SU-DHL-6 (cell line): ENCODE results near the gene SIGLEC6.

Experiments
- EZH2phosphoT487 ChIP-seq: fragments of 200-600 bp; sonication (generic), shearing (Covaris generic); conservative IDR thresholded peaks from 2 replicates; pipeline ENCODE4 v1.6.1; 2018; ENCODE audit warnings: mild to moderate bottlenecking, antibody characterized with exemption, low read length, moderate library complexity, mixed read lengths
- TF ChIP-seq, protein P1 (sequence below): fragments of 200-600 bp; sonication (generic); IDR thresholded peaks from one replicate; pipeline ENCODE4 v1.5.1; 2017; ENCODE audit warnings: antibody characterized with exemption, mild to moderate bottlenecking, low read length, moderate library complexity; ENCODE audit not compliant: insufficient read depth, poor library complexity, severe bottlenecking

DNA sequence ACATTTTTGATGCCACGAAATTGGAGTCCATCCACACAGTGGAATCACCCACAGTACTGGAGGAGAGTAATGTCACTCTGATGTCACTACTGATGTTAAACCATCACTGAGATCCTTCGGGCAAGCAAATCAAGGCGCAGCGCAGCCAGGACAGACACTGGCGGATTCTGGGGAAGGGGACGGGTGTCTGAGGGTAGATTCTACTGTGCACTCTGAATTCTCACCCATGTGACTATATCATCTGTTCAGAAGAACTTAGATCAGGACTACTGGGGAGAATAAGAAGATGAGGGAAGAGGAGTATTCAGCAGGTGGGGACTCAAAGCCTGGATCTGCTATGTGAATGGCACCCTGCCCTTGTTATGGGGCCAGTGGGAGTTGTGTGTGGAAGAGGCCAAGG, 12.6 kb upstream of the SIGLEC6 start:
- TF ChIP-seq, protein P1, sequence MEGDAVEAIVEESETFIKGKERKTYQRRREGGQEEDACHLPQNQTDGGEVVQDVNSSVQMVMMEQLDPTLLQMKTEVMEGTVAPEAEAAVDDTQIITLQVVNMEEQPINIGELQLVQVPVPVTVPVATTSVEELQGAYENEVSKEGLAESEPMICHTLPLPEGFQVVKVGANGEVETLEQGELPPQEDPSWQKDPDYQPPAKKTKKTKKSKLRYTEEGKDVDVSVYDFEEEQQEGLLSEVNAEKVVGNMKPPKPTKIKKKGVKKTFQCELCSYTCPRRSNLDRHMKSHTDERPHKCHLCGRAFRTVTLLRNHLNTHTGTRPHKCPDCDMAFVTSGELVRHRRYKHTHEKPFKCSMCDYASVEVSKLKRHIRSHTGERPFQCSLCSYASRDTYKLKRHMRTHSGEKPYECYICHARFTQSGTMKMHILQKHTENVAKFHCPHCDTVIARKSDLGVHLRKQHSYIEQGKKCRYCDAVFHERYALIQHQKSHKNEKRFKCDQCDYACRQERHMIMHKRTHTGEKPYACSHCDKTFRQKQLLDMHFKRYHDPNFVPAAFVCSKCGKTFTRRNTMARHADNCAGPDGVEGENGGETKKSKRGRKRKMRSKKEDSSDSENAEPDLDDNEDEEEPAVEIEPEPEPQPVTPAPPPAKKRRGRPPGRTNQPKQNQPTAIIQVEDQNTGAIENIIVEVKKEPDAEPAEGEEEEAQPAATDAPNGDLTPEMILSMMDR, result no peak
- TF ChIP-seq EZH2phosphoT487, result no peak
